ENCODE data around the gene HSD3B7. TPM values are rescaled to one million over a fixed set of nuclear protein-coding genes. Genes with fewer than 3 reads are reported as not detected.

Gene HSD3B7
- polyA plus RNA-seq, 3 donors: 7.2 to 10.7 (median 7.7) TPM

- no peak for DNase-seq (ENCODE audit: extremely low read depth in 1 of 11, low read depth in 9 of 11, low spot score in 4 of 11)
Observed at GRCh38 chr16:30995927-30996323, 10.9 kb downstream of the HSD3B7 start.

- no peak for DNase-seq (ENCODE audit: extremely low read depth in 1 of 11, low read depth in 9 of 11, low spot score in 4 of 11)
Observed at GRCh38 chr16:30996324-30996984, 11.4 kb downstream of the HSD3B7 start.

- DNase-seq (ENCODE audit: extremely low read depth in 1 of 11, low read depth in 9 of 11, low spot score in 4 of 11): no peak
Observed at GRCh38 chr16:30996985-30997724, 12.1 kb downstream of the HSD3B7 start.

GRCh38 chr16:30997725-30998711 is 13.0 kb downstream of the HSD3B7 start:
- DNase-seq (ENCODE audit: extremely low read depth in 1 of 11, low read depth in 9 of 11, low spot score in 4 of 11): no peak

- DNase-seq (ENCODE audit: extremely low read depth in 1 of 11, low read depth in 9 of 11, low spot score in 4 of 11): no peak
Observed at GRCh38 chr16:30998852-30999761, 14.1 kb downstream of the HSD3B7 start.

GRCh38 chr16:31000671-31001382 is 15.8 kb downstream of the HSD3B7 start:
- DNase-seq (ENCODE audit: extremely low read depth in 1 of 11, low read depth in 9 of 11, low spot score in 4 of 11): no peak

- DNase-seq (ENCODE audit: extremely low read depth in 1 of 11, low read depth in 9 of 11, low spot score in 4 of 11): no peak
Observed at GRCh38 chr16:31001507-31002249, 16.7 kb downstream of the HSD3B7 start.

GRCh38 chr16:31002250-31002700 is 17.3 kb downstream of the HSD3B7 start:
- DNase-seq (ENCODE audit: extremely low read depth in 1 of 11, low read depth in 9 of 11, low spot score in 4 of 11): no peak

- no peak for DNase-seq (ENCODE audit: extremely low read depth in 1 of 11, low read depth in 9 of 11, low spot score in 4 of 11)
Observed at GRCh38 chr16:31002862-31003341, 17.9 kb downstream of the HSD3B7 start.

GRCh38 chr16:31003744-31004143 is 18.7 kb downstream of the HSD3B7 start:
- DNase-seq (ENCODE audit: extremely low read depth in 1 of 11, low read depth in 9 of 11, low spot score in 4 of 11): no peak

GRCh38 chr16:31004658-31005057 is 19.7 kb downstream of the HSD3B7 start:
- no peak for DNase-seq (ENCODE audit: extremely low read depth in 1 of 11, low read depth in 9 of 11, low spot score in 4 of 11)

GRCh38 chr16:31005350-31006085 is 20.5 kb downstream of the HSD3B7 start:
- DNase-seq (ENCODE audit: extremely low read depth in 1 of 11, low read depth in 9 of 11, low spot score in 4 of 11): no peak

- no peak for DNase-seq (ENCODE audit: extremely low read depth in 1 of 11, low read depth in 9 of 11, low spot score in 4 of 11)
Observed at GRCh38 chr16:31006086-31006385, 21.0 kb downstream of the HSD3B7 start.

GRCh38 chr16:31006589-31006988 is 21.6 kb downstream of the HSD3B7 start:
- no peak for DNase-seq (ENCODE audit: extremely low read depth in 1 of 11, low read depth in 9 of 11, low spot score in 4 of 11)

- DNase-seq (ENCODE audit: extremely low read depth in 1 of 11, low read depth in 9 of 11, low spot score in 4 of 11): no peak
Observed at GRCh38 chr16:31007684-31008083, 22.7 kb downstream of the HSD3B7 start.

- DNase-seq (ENCODE audit: extremely low read depth in 1 of 11, low read depth in 9 of 11, low spot score in 4 of 11): no peak
Observed at GRCh38 chr16:31008149-31008548, 23.1 kb downstream of the HSD3B7 start.

GRCh38 chr16:31008551-31008950 is 23.5 kb downstream of the HSD3B7 start:
- no peak for DNase-seq (ENCODE audit: extremely low read depth in 1 of 11, low read depth in 9 of 11, low spot score in 4 of 11)

Data from renal cortex interstitium (tissue), 11 donors.